GM23338 (cell line): ENCODE results near the gene NFATC2IP.

Experiments used
- CREB1 ChIP-seq: fragments of 250-450 bp; sonication (Bioruptor Pico); IDR thresholded peaks from 2 replicates; pipeline ENCODE4 v1.5.0; 2020; ENCODE audit warnings: low read depth, mild to moderate bottlenecking, moderate library complexity
- CTCF ChIP-seq, 2 experiments: fragments of 200-600 bp in 1 of 2; sonication (generic) in 1 of 2; conservative IDR thresholded peaks; 2 replicates each; pipeline versions ENCODE4 v1.5.1 to v1.6.1; 2016 to 2017; ENCODE audit warnings: antibody characterized with exemption in 2 of 2, low read depth in 2 of 2, mild to moderate bottlenecking in 2 of 2, moderate library complexity in 1 of 2
- ETS1 ChIP-seq: IDR thresholded peaks from 2 replicates; pipeline ENCODE4 v1.6.1; 2016; ENCODE audit warnings: antibody characterized with exemption
- EZH2 ChIP-seq: fragments of 200-600 bp; sonication (generic); IDR thresholded peaks from one replicate; pipeline ENCODE4 v1.8.0; 2017; ENCODE audit warnings: antibody characterized with exemption, mild to moderate bottlenecking, low read depth; ENCODE audit not compliant: unreplicated experiment
- EZH2phosphoT487 ChIP-seq: fragments of 200-600 bp; sonication (generic); IDR thresholded peaks from one replicate; pipeline ENCODE4 v1.8.1; 2018; ENCODE audit warnings: antibody characterized with exemption; ENCODE audit not compliant: unreplicated experiment
- NANOG ChIP-seq: IDR thresholded peaks from 2 replicates; pipeline ENCODE4 v1.6.1; 2016; ENCODE audit warnings: antibody characterized with exemption, borderline replicate concordance
- POLR2AphosphoS5 ChIP-seq: IDR thresholded peaks from 2 replicates; pipeline ENCODE4 v1.6.1; 2016; ENCODE audit warnings: antibody characterized with exemption, low read depth

- TF ChIP-seq POLR2AphosphoS5 (no peak), CTCF (conservative IDR thresholded peaks at IDR 0.05; ENCODE audit: low read depth in 2 of 2) (peak; percentile 67 to 73), EZH2phosphoT487 (no peak), EZH2 (no peak), ETS1 (no peak), NANOG (no peak), CREB1 (no peak)
Observed at GRCh38 chr16:28974007-28974436, 23.3 kb downstream of the NFATC2IP start.
